ENCODE results near the gene PACRG.

GRCh38 chr6:163351013-163351412, 623.2 kb downstream of the PACRG start:
- no peak for TF ChIP-seq CTCF (IDR thresholded peaks at IDR 0.05)
- TF ChIP-seq POLR2AphosphoS5 (IDR thresholded peaks at IDR 0.05; ENCODE audit: low read depth, low read length) = no peak
- no peak for TF ChIP-seq REST (IDR thresholded peaks at IDR 0.05; ENCODE audit: insufficient read depth in 1 of 2, low read depth in 2 of 2, low read length in 1 of 2)
